GM18909 (cell line): ENCODE measurements around the gene PEMT.
"Not testable (repeated sequence)": the region's sequence is repeated elsewhere in the genome, so short reads cannot be mapped to it uniquely, and the experiment has no call there.

Experiments used
- ATAC-seq: cut with Tn5 transposase; IDR thresholded peaks from one replicate; pipeline ENCODE4 v1.9.1; 2021; ENCODE audit warnings: mild to moderate bottlenecking; ENCODE audit not compliant: unreplicated experiment, poor library complexity

The PEMT gene

GRCh38 chr17:17467016-17467415 lies 124.5 kb downstream of the PEMT start:
- no peak for ATAC-seq

- no peak for ATAC-seq
These were observed 125.0 kb downstream of the PEMT start for GRCh38 chr17:17466511-17466910.

- not testable (repeated sequence) for ATAC-seq
These were observed 125.6 kb downstream of the PEMT start for GRCh38 chr17:17465878-17466277.

- no peak for ATAC-seq
These were observed 127.7 kb downstream of the PEMT start for GRCh38 chr17:17463821-17464220.

- ATAC-seq, result no peak
These were observed 129.3 kb downstream of the PEMT start for GRCh38 chr17:17462048-17462824.

- no peak for ATAC-seq
These were observed 131.5 kb downstream of the PEMT start for GRCh38 chr17:17460038-17460437.

GRCh38 chr17:17457680-17458079 lies 133.8 kb downstream of the PEMT start:
- ATAC-seq, result no peak

GRCh38 chr17:17456251-17456650 lies 135.3 kb downstream of the PEMT start:
- ATAC-seq, result no peak
